ENCODE data around the gene LCE1D. TPM values are rescaled to one million over a fixed set of nuclear protein-coding genes. Genes with fewer than 3 reads are reported as not detected.

LCE1D gene
- total RNA-seq, 4 donors from 2014 or later = not detected

DNA sequence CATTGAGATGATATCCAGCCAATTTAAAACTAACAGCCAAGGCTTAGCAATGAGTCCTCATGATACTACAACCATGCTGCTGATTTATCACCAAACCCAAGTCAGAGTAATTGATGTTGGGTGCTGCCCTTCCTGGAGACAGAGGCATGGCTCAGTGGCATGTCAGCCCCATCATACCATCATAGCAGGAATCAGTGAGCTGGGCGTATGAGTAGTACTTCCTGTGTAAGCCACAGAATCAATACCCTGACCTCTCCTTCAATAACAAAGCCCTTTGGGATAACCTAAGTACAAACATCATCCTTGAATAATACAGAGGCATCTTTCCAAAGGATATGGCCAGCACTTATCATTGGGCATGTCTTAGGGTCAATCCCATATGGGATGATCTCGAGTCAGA is 13.4 kb upstream of the LCE1D start:
- no peaks in the 10 kb centered on the region for H3K4me1 ChIP-seq
- no peaks in the 10 kb centered on the region for H3K9me3 ChIP-seq
- DNase-seq = no peak
- no peak overlapping the region for H3K27ac ChIP-seq
- H3K36me3 ChIP-seq = no peaks in the 10 kb centered on the region
- TF ChIP-seq, protein P1, sequence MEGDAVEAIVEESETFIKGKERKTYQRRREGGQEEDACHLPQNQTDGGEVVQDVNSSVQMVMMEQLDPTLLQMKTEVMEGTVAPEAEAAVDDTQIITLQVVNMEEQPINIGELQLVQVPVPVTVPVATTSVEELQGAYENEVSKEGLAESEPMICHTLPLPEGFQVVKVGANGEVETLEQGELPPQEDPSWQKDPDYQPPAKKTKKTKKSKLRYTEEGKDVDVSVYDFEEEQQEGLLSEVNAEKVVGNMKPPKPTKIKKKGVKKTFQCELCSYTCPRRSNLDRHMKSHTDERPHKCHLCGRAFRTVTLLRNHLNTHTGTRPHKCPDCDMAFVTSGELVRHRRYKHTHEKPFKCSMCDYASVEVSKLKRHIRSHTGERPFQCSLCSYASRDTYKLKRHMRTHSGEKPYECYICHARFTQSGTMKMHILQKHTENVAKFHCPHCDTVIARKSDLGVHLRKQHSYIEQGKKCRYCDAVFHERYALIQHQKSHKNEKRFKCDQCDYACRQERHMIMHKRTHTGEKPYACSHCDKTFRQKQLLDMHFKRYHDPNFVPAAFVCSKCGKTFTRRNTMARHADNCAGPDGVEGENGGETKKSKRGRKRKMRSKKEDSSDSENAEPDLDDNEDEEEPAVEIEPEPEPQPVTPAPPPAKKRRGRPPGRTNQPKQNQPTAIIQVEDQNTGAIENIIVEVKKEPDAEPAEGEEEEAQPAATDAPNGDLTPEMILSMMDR (IDR thresholded peaks at IDR 0.05) = no peak
- TF ChIP-seq POLR2A (IDR thresholded peaks at IDR 0.05) = no peak
- intact Hi-C loops (cut with DNase I; ENCODE audit: low total_unique reads) = no loop called here
- no peaks in the 10 kb centered on the region for H3K27me3 ChIP-seq
- H3K4me3 ChIP-seq = no peak overlapping the region

GRCh38 chr1:152786077-152786476 is 10.4 kb upstream of the LCE1D start, which contains the start of gene LCE1E:
LCE1E (plus strand) TSS chr1:152786257; CDS start chr1:152787300, 1,043 bp downstream.
- Histone ChIP-seq H3K4me1 (no peaks in the 10 kb centered on the region), H3K27me3 (no peaks in the 10 kb centered on the region), H3K36me3 (no peaks in the 10 kb centered on the region), H3K4me3 (no peak within 1 kb of the TSS), H3K27ac (no peak within 1 kb of the TSS), H3K9me3 (no peaks in the 10 kb centered on the region)
- DNase-seq = no peak
- TF ChIP-seq, protein P1 (IDR thresholded peaks at IDR 0.05) = no peak
- TF ChIP-seq POLR2A (IDR thresholded peaks at IDR 0.05) = no peak
- intact Hi-C loops (cut with DNase I; ENCODE audit: low total_unique reads) = no loop called here

DNA sequence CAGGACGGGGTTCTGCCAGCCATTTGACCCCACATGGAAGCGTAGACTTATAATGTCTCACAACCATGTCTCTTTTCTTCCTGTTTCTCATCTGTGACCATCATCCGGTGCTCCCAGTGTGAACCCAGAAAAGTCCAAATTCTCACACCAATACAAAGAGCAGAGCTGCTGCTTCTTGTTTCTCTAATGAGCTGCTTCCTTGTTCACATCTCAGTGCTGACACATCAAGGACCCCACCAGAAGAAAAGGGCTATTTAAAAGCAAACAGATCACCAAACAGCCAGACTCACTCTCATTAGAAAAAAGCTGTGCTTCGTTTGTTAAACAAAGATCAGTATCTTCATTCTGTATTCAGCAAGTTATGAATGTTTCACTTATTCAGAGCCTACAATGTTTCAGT is 835 bp upstream of the LCE1D start:
- H3K36me3 ChIP-seq = no peaks in the 10 kb centered on the region
- no peaks in the 10 kb centered on the region for H3K4me1 ChIP-seq
- DNase-seq = no peak
- no peak overlapping the region for H3K4me3 ChIP-seq
- no peak overlapping the region for H3K27ac ChIP-seq
- no peak for TF ChIP-seq POLR2A (IDR thresholded peaks at IDR 0.05)
- TF ChIP-seq, protein P1 (IDR thresholded peaks at IDR 0.05) = no peak
- H3K27me3 ChIP-seq = no peaks in the 10 kb centered on the region
- no peaks in the 10 kb centered on the region for H3K9me3 ChIP-seq
- intact Hi-C loops (cut with DNase I; ENCODE audit: low total_unique reads) = no loop called here

GRCh38 chr1:152801333-152801732 is 4.8 kb downstream of the LCE1D start:
- H3K27ac ChIP-seq = no peak overlapping the region
- intact Hi-C loops (cut with DNase I; ENCODE audit: low total_unique reads) = no loop called here

DNA sequence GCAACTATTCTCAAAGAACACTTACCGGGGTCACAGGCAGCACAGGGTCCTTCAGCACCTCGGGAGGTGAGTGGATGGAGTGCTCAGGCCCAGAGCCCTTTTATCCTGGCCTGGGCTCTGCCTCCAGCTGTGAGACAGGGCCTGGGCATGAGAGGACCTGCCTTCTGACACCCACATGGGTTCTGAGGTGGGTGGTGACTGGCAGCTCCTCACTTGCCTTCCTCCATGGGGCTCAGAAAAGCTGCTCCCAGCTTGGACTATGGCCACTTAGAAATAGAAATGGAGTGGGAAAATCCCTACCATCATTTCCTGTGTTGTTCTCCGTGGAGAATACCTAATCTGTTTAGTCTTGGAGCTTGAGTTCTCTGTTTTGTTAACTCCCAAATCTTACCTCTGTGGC is 10.1 kb downstream of the LCE1D start, which contains the start of gene LCE1C:
Gene LCE1C (minus strand): TSS at position 76 of the 400 bp plus-strand sequence. CDS start 1,173 bp downstream, outside the sequence.
- intact Hi-C loops (cut with DNase I; ENCODE audit: low total_unique reads) = no loop called here
- H3K27ac ChIP-seq = no peak within 1 kb of the TSS
- H3K9me3 ChIP-seq = no peaks in the 10 kb centered on the region
- no peak within 1 kb of the TSS for H3K4me3 ChIP-seq
- H3K4me1 ChIP-seq = no peaks in the 10 kb centered on the region
- no peaks in the 10 kb centered on the region for H3K27me3 ChIP-seq
- DNase-seq = no peak
- TF ChIP-seq POLR2A (IDR thresholded peaks at IDR 0.05) = no peak
- TF ChIP-seq, protein P1 (IDR thresholded peaks at IDR 0.05) = no peak
- no peaks in the 10 kb centered on the region for H3K36me3 ChIP-seq

More at GRCh38 chr1:152801333-152801732, 4.8 kb downstream of the LCE1D start:
- TF ChIP-seq POLR2A (IDR thresholded peaks at IDR 0.05) = no peak
- TF ChIP-seq, protein P1 (IDR thresholded peaks at IDR 0.05) = no peak
- DNase-seq = no peak
- no peaks in the 10 kb centered on the region for H3K36me3 ChIP-seq
- H3K4me3 ChIP-seq = no peak overlapping the region
- H3K9me3 ChIP-seq = no peaks in the 10 kb centered on the region
- no peaks in the 10 kb centered on the region for H3K4me1 ChIP-seq
- H3K27me3 ChIP-seq = no peaks in the 10 kb centered on the region

Data from uterus (tissue), 4 donors.